GM23338 (cell line): ENCODE measurements around the gene HSF2BP. TPM values are rescaled to one million over a fixed set of nuclear protein-coding genes. Genes with fewer than 3 reads are reported as not detected.

ENCODE experiments used
- ATAC-seq: fragments of 200-7000 bp; cut with Tn5 transposase; 3 replicates; pipeline ENCODE4 v1.9.1; 2020
- DNase-seq: peaks from one replicate; pipeline ENCODE4 v3.0.0-alpha.2; 2015; ENCODE audit warnings: low spot score
- H2AFZ ChIP-seq: fragments of 200-600 bp; sonication (generic); 2 replicates; pipeline ENCODE4 v1.8.0; 2016; ENCODE audit warnings: antibody characterized with exemption, mild to moderate bottlenecking, moderate library complexity
- H3F3A ChIP-seq: fragments of 200-600 bp; sonication (generic); replicated peaks from 2 replicates; pipeline ENCODE4 v1.8.0; 2017; ENCODE audit warnings: antibody characterized with exemption, mixed run types, low read depth
- H3K27ac ChIP-seq: fragments of 200-600 bp; sonication (generic); 2 replicates; pipeline ENCODE4 v1.6.1; 2016; ENCODE audit warnings: low read depth
- H3K27me3 ChIP-seq: fragments of 200-600 bp; sonication (generic); 2 replicates; pipeline ENCODE4 v1.8.0; 2016; ENCODE audit warnings: mild to moderate bottlenecking, mixed run types, moderate library complexity; ENCODE audit not compliant: insufficient read depth
- H3K36me3 ChIP-seq: fragments of 200-600 bp; sonication (generic); 2 replicates; pipeline ENCODE4 v1.8.0; 2016; ENCODE audit warnings: mild to moderate bottlenecking; ENCODE audit not compliant: insufficient read depth
- H3K4me1 ChIP-seq: fragments of 200-600 bp; sonication (generic); 2 replicates; pipeline ENCODE4 v1.8.0; 2016; ENCODE audit warnings: mild to moderate bottlenecking, moderate library complexity; ENCODE audit not compliant: insufficient read depth
- H3K4me2 ChIP-seq: fragments of 200-600 bp; sonication (generic); 2 replicates; pipeline ENCODE4 v1.7.1; 2017; ENCODE audit warnings: mixed run types
- H3K4me3 ChIP-seq: fragments of 200-600 bp; sonication (generic); 2 replicates; pipeline ENCODE4 v1.6.1; 2016; ENCODE audit warnings: mixed run types
- H3K79me2 ChIP-seq: fragments of 200-600 bp; sonication (generic); replicated peaks from 2 replicates; pipeline ENCODE4 v1.8.0; 2017; ENCODE audit warnings: mild to moderate bottlenecking; ENCODE audit not compliant: insufficient read depth
- H3K9me2 ChIP-seq: fragments of 200-600 bp; sonication (generic); 2 replicates; pipeline ENCODE4 v1.8.0; 2017; ENCODE audit not compliant: insufficient read depth
- H4K20me1 ChIP-seq: fragments of 200-600 bp; sonication (generic); replicated peaks from 2 replicates; pipeline ENCODE4 v1.8.0; 2017; ENCODE audit warnings: mild to moderate bottlenecking; ENCODE audit not compliant: insufficient read depth
- H3K27ac Mint-ChIP-seq: 2 replicates; pipeline ENCODE4 v1.8.0; 2020; ENCODE audit warnings: inconsistent platforms, mild to moderate bottlenecking, moderate library complexity, mixed read lengths
- H3K27me3 Mint-ChIP-seq: 3 replicates; pipeline ENCODE4 v1.8.0; 2022; ENCODE audit warnings: low read depth, mild to moderate bottlenecking, moderate library complexity, mixed read lengths, inconsistent platforms; ENCODE audit not compliant: insufficient read depth, poor library complexity
- H3K36me3 Mint-ChIP-seq: 3 replicates; pipeline ENCODE4 v1.8.0; 2021; ENCODE audit warnings: low read depth, mild to moderate bottlenecking, inconsistent platforms, moderate library complexity, mixed read lengths
- H3K4me1 Mint-ChIP-seq: 3 replicates; pipeline ENCODE4 v1.8.0; 2020; ENCODE audit warnings: mild to moderate bottlenecking, inconsistent platforms, mixed read lengths
- H3K4me3 Mint-ChIP-seq: 3 replicates; pipeline ENCODE4 v1.8.0; 2021; ENCODE audit warnings: moderate library complexity, mild to moderate bottlenecking, inconsistent platforms, mixed read lengths
- H3K9me3 Mint-ChIP-seq: 3 replicates; pipeline ENCODE4 v1.8.0; 2020; ENCODE audit warnings: moderate library complexity, mild to moderate bottlenecking, inconsistent platforms, mixed read lengths
- CREB1 ChIP-seq: fragments of 250-450 bp; sonication (Bioruptor Pico); IDR thresholded peaks from 2 replicates; pipeline ENCODE4 v1.5.0; 2020; ENCODE audit warnings: low read depth, mild to moderate bottlenecking, moderate library complexity
- CTCF ChIP-seq, 2 experiments: fragments of 200-600 bp in 1 of 2; sonication (generic) in 1 of 2; conservative IDR thresholded peaks; 2 replicates each; pipeline versions ENCODE4 v1.5.1 to v1.6.1; 2016 to 2017; ENCODE audit warnings: antibody characterized with exemption in 2 of 2, low read depth in 2 of 2, mild to moderate bottlenecking in 2 of 2, moderate library complexity in 1 of 2
- EZH2 ChIP-seq: fragments of 200-600 bp; sonication (generic); IDR thresholded peaks from one replicate; pipeline ENCODE4 v1.8.0; 2017; ENCODE audit warnings: antibody characterized with exemption, mild to moderate bottlenecking, low read depth; ENCODE audit not compliant: unreplicated experiment
- NANOG ChIP-seq: IDR thresholded peaks from 2 replicates; pipeline ENCODE4 v1.6.1; 2016; ENCODE audit warnings: antibody characterized with exemption, borderline replicate concordance
- POLR2AphosphoS5 ChIP-seq: IDR thresholded peaks from 2 replicates; pipeline ENCODE4 v1.6.1; 2016; ENCODE audit warnings: antibody characterized with exemption, low read depth
- ZNF114 ChIP-seq: fragments of 250-450 bp; sonication (Bioruptor Pico); IDR thresholded peaks from 2 replicates; pipeline ENCODE4 v1.5.0; 2020; ENCODE audit warnings: mild to moderate bottlenecking, moderate library complexity
- ZNF331 ChIP-seq: fragments of 250-450 bp; sonication (Bioruptor Pico); IDR thresholded peaks from 2 replicates; pipeline ENCODE4 v1.5.0; 2020; ENCODE audit warnings: low read depth, mild to moderate bottlenecking, moderate library complexity
- ZNF462 ChIP-seq: fragments of 250-450 bp; sonication (Bioruptor Pico); IDR thresholded peaks from 2 replicates; pipeline ENCODE4 v1.5.0; 2020; ENCODE audit warnings: mild to moderate bottlenecking, moderate library complexity
- polyA plus RNA-seq: library from polyadenylated mRNA; unstranded; fragments of >200 nt; fragmentation: Nextera tagmentation; extraction: Ambion mirVana; gene quantifications from 2 replicates; pipeline ENCODE4 v1.2.1, GENCODE V29; 2016
- total RNA-seq: library from RNA; depleted of rRNA; stranded (reverse); fragments of >200 nt; shearing (Covaris generic); gene quantifications from 2 replicates; pipeline ENCODE4 v1.2.3, GENCODE V29; 2014

The HSF2BP gene
- total and polyA plus RNA-seq, 2 experiments from 2014 or later = 0.78 to 2.0 TPM

- Histone ChIP-seq H4K20me1 (no peaks in the 10 kb centered on the region), H3K4me2 (no peak overlapping the region), H3K9me2 (no peaks in the 10 kb centered on the region), H3K79me2 (no peaks in the 10 kb centered on the region), H3K4me1 (no peaks in the 10 kb centered on the region), H3K27ac (no peak overlapping the region), H3K36me3 (no peaks in the 10 kb centered on the region), H3F3A (no peaks in the 10 kb centered on the region), H3K27me3 (no peaks in the 10 kb centered on the region), H2AFZ (no peak overlapping the region), H3K4me3 (no peak overlapping the region)
- H3K36me3 Mint-ChIP-seq = no peaks in the 10 kb centered on the region
- H3K27ac Mint-ChIP-seq = no peak overlapping the region
- no peaks in the 10 kb centered on the region for H3K4me1 Mint-ChIP-seq
- TF ChIP-seq ZNF331 (CRISPR knock-in tag) (no peak), CREB1 (CRISPR knock-in tag) (no peak), ZNF114 (CRISPR knock-in tag) (no peak), NANOG (no peak), POLR2AphosphoS5 (no peak), CTCF (conservative IDR thresholded peaks at IDR 0.05; ENCODE audit: low read depth in 2 of 2) (no peak), EZH2 (no peak)
- H3K9me3 Mint-ChIP-seq = no peaks in the 10 kb centered on the region
- DNase-seq (no peak), ATAC-seq (no peak)
- H3K4me3 Mint-ChIP-seq = no peak overlapping the region
- no peaks in the 10 kb centered on the region for H3K27me3 Mint-ChIP-seq
Observed at GRCh38 chr21:43637530-43638158, 21.6 kb downstream of the HSF2BP start.

- ATAC-seq = no peak
- no peak overlapping the region for H2AFZ ChIP-seq
- no peaks in the 10 kb centered on the region for H3K27me3 ChIP-seq
- no peaks in the 10 kb centered on the region for H3K9me3 Mint-ChIP-seq
- no peak overlapping the region for H3K4me2 ChIP-seq
- H3K36me3 ChIP-seq = no peaks in the 10 kb centered on the region
- H3F3A ChIP-seq = no peaks in the 10 kb centered on the region
- H3K27me3 Mint-ChIP-seq = no peaks in the 10 kb centered on the region
- no peaks in the 10 kb centered on the region for H3K36me3 Mint-ChIP-seq
- no peak overlapping the region for H3K4me3 ChIP-seq
- no peaks in the 10 kb centered on the region for H4K20me1 ChIP-seq
- H3K4me1 Mint-ChIP-seq = no peaks in the 10 kb centered on the region
- no peak overlapping the region for H3K27ac ChIP-seq
- no peak overlapping the region for H3K27ac Mint-ChIP-seq
- no peak for DNase-seq
- no peaks in the 10 kb centered on the region for H3K4me1 ChIP-seq
- H3K79me2 ChIP-seq = no peaks in the 10 kb centered on the region
- H3K9me2 ChIP-seq = no peaks in the 10 kb centered on the region
- H3K4me3 Mint-ChIP-seq = no peak overlapping the region
- TF ChIP-seq ZNF114 (CRISPR knock-in tag) (no peak), ZNF462 (CRISPR knock-in tag) (no peak)
Observed at GRCh38 chr21:43635436-43635835, 23.9 kb downstream of the HSF2BP start.
